OCI-M2 (cell line): ENCODE measurements around the gene ZNF273.

Experiments
- DNase-seq: peaks from one replicate; lab custom pipeline; 2025; ENCODE audit not compliant: unreplicated experiment; lab: John Stamatoyannopoulos, UW

The ZNF273 gene

DNA sequence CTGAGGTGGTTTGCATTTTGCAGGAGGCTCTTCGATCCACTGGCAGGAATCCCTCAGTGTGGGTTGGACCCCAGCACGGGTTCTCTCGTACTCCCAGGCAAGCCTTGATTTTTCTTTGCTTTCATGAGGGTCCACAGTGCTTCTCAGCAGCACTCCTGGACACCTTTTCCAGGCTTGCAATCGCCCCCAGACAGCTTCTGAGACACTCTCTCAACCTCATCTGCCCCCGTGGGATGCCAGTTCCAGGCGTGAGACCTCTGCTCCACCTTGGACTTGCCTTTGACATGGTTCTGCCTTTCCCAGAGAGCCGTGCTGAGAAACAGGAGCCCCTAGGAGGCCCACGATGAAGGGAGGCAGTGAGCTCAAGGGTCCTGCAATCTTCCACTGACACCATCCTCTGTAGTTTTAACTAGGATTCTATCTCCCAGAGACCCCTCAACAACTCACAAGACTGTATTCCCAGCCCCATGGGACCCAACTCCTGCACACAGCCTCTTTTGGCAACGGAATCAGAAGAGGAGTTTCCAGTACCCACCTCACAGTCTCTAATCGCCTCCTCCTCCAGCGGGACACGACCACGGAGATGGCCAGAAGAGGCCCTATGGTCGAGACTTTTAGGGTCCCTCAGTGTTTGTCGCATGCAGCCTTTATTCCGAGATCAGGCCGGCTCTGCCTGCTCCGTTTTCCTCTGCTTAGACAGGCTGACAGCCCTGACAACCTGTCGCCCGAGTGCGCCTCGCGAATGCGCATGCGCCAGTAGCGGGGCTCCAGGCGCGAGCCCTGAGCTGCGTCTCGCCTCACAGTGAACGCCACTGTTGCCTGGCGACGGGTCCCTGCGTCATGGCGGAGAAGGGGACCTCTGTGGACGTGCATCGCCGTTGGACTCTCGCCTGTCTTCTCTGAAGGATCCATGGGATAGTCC lies 26.0 kb upstream of the ZNF273 start:
- DNase-seq: no peak

DNA sequence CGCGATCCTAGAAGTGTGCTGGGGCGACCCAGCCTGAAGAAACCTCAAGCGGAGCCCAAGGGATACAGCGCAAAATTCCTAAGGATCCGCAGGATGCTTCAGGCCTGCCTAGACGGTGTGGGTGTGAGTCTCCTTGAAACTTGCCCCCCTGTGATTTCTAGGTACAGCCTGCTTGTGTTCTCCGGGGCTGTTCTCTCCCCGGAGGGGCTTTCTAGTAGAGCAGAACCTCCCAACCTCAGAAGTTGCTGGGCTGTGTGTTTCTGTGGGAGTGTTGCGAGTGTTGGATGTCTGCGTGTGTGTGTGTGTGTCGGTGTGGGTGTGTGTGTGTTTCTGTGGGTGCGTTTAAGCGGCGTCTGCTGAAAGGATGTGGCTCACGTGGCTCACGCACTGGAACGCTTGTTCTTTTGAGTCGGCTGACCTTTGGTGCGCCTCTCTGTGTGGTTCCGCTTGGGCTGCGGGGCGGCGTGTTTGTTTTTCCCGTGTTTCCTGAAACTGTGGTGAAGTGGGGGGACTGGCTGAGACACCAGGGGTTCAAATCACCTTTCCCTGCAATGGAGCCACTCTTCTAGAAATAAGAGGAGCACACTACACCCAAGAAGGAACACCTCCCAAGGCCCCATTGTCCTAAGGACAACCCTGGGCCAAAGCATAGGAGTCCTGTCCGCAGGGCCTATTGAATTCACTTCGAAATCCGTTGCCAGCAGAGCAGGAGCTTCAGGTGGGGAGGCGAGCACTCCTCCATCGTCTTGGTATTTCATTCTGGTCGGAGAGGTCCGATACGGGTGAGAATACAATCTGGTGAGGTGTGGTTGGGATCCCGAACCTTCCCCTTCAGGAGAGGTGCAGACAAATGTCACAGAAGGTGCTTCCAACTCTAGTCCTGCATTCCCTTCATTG lies 25.1 kb upstream of the ZNF273 start:
- no peak for DNase-seq

DNA sequence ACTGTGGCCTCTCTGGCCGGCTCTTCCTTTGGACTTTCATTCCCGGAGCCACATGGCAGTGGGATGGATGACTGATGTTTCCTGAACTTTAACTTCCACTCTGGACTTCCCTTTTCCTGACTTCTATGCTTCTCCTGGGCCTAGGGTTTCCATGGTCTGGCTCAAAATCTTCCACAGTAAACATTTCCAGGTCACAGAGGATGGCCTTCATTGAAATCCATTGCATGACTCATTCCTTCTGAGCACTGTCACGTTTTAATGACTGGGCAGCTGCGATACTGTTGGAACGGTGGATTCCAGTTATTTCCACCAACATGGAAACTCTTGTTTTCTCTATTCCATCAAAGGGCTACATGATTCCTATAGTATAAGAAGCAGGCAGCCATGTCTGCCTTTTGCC lies 24.4 kb upstream of the ZNF273 start:
- DNase-seq: no peak

DNA sequence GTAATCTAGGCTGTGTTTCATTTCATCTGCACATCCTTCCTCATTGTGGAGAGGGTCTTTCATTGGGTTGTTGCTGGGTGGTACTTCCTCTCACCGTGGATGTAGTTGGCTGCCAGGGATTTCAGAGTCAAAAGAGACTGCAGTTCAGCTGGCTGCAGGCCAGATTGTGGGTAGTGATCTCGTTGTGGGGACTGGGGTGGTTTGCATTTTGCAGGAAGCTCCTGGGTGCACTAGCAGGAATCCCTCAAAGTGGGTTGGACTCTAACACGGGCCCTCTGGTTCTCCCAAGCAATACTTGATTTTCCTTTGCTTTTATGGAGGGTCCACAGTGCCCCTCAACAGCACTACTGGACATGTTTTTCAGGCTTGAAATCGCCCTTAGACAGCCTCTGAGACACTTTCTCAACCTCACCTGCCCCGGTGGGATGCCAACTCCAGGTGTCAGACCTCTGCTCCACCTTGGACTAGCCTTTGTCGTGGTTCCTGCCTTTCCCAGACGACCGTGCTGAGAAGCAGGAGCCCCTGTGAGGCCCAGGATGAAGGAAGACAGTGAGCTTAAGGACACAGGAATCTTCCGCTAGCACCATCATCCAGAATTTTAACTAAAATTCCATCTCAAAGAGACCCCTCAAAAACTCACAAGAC lies 23.9 kb upstream of the ZNF273 start:
- no peak for DNase-seq

DNA sequence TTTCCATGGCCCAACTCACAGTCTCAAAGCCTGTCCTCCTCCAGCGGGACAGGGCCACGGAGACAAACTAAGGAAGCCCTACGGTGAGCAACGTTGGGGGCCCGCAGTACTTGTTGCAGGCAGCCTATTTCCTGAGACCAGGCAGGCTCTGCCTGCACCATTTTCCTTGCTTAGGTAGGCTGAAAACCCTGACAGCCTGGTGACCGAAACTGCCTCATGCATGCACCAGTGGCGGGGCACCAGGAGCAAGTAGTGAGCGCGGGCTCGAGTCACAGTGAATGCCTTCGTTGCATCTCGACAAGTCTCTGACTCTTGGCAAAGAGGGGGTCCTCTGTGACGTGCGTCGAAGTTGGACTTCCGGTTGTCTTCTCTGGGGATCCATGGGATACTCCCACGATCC lies 23.3 kb upstream of the ZNF273 start:
- no peak for DNase-seq

DNA sequence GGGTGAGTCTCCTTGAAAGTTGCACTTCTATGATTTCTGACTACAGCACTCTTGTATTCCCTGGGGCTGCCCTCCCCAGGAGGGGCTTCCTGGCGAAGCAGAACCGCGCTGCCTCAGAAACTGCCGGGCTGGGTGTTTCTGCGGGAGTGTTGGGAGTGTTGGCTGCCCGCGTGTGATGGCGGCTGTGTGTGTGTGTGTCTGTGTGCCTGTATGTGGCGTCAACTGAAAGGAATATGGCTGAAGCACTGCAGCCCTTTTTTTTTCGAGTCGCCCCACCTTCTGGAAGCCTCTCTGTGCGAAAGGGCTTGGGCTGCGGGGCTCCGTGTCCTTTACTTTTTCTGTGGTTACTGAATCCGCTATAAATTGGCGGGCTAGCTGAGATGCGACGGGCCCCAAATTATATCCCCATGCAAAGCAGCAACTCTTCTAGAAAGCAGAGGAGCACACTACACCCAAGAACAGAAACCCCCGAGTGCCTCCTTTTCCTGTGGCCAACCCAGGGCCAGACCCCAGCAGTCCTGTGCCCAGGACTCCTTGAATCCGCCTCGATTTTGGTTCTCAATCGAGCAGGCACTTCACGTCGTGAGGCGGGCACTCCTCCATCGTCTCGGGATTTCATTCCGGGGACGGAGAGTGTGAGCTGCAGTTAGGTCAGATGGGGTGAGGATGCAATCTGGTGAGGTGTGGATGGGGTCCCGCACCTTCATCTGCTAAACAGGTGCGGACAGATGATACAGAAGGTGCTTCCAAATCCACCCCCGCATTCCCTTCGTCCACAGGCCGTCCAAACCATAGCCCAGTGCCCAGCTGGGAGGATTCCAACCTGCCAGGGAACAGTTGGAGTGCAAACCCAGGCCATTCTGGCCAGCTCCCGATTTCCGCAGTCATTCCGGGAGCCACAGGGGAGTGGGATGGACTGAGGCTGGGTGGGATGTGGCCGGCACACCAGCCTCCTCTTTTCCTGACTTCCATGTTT lies 22.5 kb upstream of the ZNF273 start:
- no peak for DNase-seq

DNA sequence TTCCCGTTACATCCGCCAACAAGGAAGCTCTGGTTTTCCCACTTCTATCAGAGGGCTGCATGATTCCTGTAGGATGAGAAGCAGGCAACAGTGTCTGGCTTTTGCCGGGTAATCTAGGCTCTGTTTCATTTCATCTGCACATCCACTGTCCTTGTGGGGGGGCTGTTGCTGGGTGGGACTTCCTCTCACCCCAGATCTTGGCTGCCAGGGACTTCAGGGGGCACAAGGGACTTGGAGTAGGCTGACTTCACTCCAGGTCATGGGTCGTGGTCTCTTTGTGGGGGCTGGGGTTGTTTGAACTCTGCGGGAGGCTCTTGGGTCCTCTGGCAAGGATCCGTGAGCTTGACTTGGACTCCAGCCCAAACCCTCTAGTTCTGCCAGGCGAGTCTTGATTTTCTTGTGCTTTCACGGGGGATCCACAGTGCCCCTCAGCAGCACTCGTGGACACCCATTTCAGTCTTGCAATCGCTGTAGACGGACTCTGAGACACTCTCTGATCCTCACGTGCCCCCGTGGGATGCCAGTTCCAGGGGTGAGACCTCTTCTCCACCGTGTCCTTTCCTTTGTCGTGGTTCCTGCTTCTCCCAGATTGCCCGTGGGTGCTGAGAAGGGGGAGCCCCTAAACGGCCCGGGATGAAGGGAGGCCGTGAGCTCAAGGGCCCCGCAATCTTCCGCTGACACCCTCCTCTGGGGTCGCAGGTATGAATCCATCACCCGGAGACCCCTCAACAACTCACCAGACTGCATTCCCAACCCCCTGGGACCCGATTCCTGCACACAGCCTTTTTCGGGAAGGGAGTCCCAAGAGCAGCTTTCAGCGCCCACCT lies 21.4 kb upstream of the ZNF273 start:
- DNase-seq: no peak

DNA sequence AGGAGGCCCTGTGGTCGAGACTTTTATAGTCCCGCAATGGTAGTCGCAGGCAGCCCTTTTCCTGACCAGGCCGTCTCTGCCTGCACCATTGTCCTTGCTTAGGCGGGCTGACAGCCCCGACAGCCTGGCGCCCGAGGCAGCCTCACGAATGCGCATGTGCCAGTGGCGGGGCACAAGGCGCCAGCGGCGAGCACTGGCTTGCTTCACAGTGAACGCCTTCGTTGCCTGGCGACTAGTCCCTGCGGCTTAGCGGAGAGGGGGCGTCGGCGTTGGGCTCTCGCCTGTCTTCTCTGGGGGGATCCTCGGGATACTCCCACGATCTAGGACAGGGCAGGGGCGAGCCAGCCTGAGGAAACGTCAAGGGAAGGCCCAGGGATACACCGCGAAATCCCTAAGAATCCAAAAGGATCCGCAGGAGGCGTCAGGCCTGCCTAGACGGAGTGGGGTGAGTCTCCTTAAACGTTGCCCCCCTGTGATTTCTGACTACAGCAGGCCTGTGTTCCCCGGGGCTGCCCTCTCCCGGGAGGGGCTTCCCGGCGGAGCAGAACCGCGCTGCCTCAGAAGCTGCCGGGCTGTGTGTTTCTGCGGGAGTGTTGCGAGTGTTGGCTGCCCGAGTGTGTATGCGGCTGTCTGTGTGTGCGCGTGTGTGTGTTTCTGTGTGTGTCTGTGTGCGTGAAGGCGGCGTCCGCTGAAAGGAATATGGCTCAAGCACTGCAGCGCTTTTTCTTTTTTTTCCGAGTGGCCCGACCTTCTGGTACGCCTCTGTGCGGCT lies 20.5 kb upstream of the ZNF273 start:
- no peak for DNase-seq

DNA sequence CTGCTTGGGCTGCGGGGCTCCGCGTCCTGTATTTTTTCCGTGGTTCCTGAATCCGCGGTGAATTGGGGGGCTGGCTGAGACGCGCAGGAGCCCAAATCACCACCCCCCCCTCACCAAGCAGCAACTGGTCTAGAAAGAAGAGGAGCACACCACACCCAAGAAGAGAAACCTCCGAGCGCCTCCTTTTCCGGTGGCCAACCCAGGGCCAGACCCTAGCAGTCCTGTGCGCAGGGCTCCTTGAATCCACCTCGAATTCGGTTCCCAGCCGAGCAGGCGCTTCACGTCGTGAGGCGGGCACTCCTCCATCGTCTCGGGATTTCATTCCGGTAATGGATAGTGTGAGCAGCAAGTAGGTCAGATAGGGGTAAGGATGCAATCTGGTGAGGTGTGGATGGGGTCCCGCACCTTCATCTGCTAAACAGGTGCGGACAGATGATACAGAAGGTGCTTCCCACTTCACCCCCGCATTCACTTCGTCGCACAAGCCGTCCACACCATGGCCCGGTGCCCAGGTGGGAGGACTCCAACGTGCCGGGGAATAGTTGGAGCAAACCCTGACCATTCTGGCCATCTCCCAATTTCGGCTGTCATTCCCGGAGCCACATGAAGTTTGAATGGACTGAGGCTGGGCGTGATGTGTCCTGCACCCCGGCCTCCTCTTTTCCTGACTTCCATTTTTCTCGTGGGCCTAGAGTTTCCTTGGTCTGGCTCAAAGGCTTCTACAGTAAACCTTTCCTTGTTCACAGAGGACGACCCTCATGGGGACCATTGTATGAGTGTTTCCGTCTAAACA lies 19.8 kb upstream of the ZNF273 start:
- DNase-seq: no peak

DNA sequence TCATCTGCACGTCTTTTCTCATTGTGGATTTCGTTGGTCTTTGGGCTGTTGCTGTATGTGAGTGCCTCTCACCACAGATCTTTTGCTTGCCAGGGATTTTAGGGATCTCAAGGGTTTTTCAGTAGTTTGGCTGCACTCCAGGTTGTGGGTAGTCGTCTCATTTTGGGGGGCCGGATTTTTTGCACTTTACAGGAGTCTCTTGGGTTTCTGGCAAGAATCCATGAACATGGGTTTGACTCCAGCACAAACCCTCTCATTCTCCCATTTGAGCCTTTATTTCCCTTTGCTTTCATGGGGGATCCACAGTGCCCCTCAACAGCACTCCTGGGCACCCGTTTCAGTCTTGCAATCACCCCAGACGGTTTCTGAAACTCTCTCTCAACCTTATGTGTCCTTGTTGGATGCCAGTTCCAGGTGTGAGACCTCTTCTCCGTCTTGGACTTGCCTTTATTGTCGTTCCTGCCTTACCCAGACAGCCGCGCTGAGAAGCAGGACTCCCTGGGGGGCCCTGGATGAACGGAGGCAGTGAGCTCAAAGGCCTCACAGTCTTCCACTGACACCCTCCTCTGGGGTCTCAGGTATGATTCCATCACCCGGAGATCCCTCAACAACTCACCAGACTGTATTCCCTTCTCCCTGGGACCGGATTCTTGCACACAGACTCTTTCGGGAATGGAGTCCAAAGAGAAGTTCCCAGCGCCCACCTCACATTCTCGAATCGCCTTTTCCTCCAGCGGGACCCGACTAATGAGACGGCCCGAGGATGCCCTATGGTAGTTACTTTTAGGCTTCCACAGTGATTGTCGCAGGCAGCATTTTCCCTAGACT lies 18.8 kb upstream of the ZNF273 start:
- no peak for DNase-seq

DNA sequence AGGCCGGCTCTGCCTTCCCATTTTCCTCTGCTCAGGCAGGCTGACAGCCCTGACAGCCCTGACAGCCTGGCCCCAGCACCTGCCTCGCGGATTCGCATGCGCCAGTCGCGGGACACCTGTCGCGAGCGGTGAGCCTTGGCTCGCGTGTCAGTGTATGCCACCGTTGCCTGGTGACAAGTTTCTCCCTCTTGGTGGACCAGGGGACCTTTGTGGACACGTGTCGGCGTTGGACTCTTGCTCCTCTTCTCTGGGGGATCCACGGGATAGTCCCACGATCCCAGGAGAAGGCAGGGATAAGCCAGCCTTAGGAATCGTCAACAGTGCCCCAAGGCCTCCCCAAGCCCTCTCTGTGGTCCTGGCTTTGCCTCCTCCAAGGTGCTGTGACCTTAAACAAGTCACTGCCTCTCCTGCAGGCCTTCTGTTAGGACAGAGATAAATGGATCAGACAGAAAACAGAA lies 18.1 kb upstream of the ZNF273 start:
- no peak for DNase-seq

DNA sequence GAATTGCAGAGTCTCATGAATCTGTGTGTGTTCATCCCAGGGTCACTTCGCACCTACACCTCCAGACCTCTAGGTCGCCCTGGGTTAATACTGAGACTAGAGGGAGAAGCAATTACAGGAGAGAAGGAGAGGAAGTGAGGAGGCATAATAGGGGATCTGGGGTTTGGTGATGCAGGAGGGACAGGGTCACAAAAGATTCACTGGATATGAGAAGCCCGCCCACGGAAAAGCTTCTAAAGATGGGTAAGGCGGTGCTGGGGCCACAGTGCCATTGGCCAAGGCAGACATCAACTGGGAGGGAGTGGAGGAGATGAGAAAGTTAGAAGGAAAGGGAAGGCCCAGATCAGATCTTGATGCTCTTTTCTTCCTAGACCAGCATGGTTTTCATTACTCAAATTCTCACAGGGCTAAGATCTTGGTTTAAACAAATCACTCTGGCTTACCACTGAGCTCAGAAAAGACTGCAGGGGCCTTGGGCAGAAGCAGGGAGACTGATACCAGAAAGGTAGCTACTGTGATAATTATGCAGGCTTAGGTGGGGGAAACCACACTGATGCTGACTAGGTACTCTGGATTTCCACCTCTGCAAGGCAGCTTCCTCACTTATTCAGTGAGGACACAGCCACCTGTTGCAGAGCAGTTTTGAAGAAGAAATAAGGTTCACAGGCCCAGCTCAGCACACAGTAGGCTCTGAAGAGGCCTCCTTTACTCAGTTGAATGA lies 17.4 kb upstream of the ZNF273 start:
- no peak for DNase-seq

DNA sequence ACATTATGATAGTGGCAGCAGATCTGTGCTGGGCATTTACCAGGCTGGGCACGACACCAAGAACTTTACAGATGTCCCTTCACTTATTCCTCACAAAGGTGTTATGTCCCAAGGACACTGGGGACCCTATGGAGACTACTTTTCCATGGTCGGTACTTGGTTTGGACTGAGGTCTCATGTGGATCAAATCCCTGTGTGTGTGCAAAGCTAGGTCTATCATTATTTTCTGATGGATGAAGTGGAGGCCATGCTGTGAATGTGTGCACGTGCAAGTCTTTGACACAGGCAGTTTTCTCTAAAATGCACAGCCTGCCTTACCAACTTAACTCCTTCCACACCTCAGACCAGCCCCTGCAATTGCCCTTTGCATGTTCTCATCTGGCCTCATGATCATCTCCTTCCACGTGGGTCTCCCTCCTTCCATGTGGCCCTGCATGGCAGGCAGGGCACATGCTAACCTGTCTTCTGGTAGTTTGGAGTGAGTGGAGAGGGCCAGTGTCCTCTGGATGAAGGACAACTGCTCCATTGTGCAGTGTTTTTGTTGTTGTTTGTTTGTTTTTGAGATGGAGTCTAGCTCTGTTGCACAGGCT lies 16.0 kb upstream of the ZNF273 start:
- no peak for DNase-seq

DNA sequence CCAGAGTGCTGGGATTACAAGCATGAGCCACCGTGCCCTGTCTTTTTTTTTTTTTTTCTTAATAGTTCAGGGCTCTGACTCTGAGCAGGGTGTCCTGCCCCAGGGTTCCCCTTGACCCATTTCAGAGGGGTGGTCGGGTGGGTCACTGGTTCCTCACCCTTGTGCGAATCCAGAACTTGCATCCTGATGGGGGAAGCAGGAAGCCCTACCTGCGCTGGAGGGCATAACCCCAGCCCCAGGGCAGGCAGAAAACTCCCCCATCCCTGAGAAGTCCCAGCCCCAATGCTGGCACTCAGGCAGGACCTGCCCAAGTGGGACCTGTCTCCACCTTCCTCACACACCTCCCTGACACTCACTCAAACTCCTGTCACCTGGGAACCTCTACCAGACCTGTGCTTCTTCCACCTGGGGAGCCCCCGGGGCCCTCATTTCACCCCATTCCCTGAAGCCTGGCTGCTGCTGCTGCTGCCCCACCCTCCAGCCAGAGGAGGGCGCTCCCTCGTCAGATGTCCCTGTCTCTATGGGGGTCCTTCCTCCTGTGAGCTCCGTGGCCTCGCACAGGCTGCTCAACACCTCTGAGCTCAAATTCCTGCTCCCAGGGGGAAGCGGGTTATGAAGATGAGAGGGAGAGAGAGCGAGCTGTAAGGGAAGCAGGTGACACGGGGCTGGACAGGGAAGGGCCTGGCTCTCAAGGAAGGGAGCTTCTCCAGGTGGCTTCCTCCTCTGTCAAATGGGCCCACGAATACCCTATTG lies 15.1 kb upstream of the ZNF273 start:
- DNase-seq: no peak

DNA sequence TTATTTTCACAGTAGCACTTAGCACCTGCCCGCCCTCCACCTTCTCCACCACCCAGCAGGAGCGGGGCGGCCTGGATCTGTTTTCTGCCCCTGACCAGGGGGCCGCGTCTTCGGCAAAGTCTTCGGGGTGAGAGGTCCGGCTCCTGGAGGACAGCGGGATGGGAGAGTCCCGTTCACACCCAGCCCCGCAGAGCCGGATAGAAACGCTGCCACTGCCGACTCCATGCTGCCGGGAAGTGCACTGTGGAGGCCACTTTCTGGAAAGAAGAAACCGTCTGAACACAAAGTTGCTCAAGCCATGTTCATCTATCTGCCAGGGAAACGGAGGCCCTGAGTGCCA lies 14.5 kb upstream of the ZNF273 start:
- DNase-seq: no peak
